ENCODE measurements around the gene SYT2.
A peak's percentile ranks its signal among the peaks of the same experiment; 100 is the strongest.

The SYT2 gene

DNA sequence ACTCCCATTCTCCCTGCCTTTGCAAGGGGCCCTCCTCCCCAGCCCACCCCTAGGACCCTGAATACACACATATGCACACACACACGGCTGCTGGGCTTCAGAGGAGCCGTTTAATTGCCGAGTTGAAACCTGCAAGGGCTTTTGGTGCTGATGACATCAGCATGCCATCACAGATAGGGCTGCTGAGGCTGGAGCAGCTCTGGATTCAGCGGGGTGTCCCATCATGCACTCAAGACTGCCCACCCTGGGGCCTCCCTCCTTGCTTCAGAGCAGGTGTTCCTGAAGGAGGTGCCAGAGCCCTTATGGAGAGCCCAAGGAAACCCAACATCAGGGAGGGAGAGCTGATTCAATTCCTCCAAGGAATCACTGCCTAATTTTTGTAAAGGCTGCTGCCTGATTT, 5.7 kb downstream of the SYT2 start:
- no peak for DNase-seq (ENCODE audit: low read depth in 2 of 2)

GRCh38 chr1:202703191-202703590, 7.1 kb downstream of the SYT2 start:
- DNase-seq (ENCODE audit: low read depth in 2 of 2): no peak

- no peak for DNase-seq (ENCODE audit: low read depth in 2 of 2)
Observed at GRCh38 chr1:202702088-202702487, 8.2 kb downstream of the SYT2 start.

- no peak for DNase-seq (ENCODE audit: low read depth in 2 of 2)
Observed at GRCh38 chr1:202701200-202701599, 9.1 kb downstream of the SYT2 start.

GRCh38 chr1:202700061-202700460, 10.2 kb downstream of the SYT2 start:
- DNase-seq (ENCODE audit: low read depth in 2 of 2): no peak

- no peak for DNase-seq (ENCODE audit: low read depth in 2 of 2)
Observed at GRCh38 chr1:202698276-202698675, 12.0 kb downstream of the SYT2 start.

GRCh38 chr1:202697038-202697437, 13.2 kb downstream of the SYT2 start:
- no peak for DNase-seq (ENCODE audit: low read depth in 2 of 2)

- DNase-seq (ENCODE audit: low read depth in 2 of 2): no peak
Observed at GRCh38 chr1:202694314-202694713, 15.9 kb downstream of the SYT2 start.

GRCh38 chr1:202692959-202693555, 17.2 kb downstream of the SYT2 start:
- peak; percentile 31 to 35 for DNase-seq (ENCODE audit: low read depth in 2 of 2)

GRCh38 chr1:202691816-202692215, 18.4 kb downstream of the SYT2 start:
- DNase-seq (ENCODE audit: low read depth in 2 of 2): no peak

DNA sequence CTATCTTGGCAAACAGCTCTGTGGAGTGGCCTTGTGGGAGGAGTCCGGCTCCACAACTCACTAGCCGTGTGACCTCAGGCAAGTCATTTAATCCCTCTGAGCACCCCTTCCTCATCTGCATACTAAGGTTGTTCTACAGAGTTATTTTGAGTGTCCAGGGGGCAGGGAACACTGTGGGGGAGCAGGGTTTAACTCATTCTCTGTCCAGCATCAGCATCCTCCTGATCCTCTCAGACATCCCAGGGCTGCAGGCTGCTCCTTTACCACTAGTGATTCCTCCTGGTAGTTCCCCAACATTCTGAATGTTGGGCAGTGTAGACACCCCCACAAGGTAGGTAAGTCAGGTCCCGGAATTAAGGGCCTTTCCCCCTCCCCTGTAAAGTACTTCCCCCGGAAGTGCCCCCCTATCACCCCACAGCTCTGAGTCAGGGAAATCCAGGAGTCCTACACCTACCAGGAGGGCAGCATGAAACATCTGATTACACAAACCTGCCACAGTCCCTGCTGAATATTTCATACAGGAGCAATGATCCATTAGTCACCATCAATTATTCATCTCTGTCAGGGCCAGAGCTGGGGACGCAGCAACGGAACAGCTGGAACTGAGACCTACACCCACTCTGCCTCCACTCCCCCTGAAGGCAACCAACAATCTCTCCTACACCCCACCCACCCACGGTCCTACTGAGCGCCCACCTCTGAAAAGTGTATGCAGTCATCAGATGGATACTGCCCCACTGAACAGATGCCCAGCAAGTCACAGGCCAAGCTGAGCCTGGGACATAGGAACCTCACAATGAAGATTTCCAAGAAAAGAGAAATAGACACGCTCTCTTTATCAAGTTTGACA, 20.5 kb downstream of the SYT2 start:
- no peak for DNase-seq (ENCODE audit: low read depth in 2 of 2)

GRCh38 chr1:202689082-202689481, 21.2 kb downstream of the SYT2 start:
- no peak for DNase-seq (ENCODE audit: low read depth in 2 of 2)

DNA sequence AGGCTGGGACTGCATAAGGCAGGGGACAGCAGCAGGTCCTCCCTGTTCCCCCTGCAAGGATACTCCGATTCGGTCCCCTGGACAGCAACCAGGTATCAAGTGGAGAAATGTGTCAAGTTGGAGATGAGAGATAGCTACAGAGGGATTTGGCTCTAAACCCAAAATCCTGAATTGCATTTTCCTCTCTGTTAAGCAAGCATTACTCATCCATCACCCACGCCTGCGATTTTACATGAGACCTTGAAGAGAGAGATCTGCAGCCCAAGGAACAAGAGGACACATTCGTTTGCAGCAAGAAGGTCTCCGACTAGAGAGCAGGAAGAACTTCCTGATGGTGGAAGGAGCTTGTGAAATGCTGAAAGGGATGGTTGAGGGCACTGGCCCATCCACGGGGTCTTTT, 21.9 kb downstream of the SYT2 start:
- no peak for DNase-seq (ENCODE audit: low read depth in 2 of 2)

GRCh38 chr1:202687798-202688197, 22.5 kb downstream of the SYT2 start:
- DNase-seq (ENCODE audit: low read depth in 2 of 2): no peak

- no peak for DNase-seq (ENCODE audit: low read depth in 2 of 2)
Observed at GRCh38 chr1:202687370-202687769, 22.9 kb downstream of the SYT2 start.

DNA sequence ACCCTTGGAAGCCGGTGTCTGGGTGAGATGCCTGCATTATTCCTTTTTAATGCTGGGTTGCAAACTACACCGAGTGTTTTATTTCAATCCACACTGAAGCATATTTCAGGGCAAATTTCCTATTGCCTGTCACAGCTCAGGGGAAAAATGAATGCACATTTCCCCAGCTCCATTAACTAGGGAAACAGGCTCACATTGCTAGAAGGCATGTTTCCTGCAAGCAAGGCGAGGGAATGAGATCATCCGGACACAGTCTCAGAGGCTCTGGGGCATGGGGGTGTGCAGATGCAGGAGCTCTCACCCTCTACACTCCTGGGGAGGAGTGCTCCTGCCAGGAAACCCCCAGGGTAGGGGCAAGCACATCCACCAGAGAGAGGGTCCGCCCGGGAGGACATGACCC, 24.6 kb downstream of the SYT2 start:
- no peak for DNase-seq (ENCODE audit: low read depth in 2 of 2)

- DNase-seq (ENCODE audit: low read depth in 2 of 2): no peak
Observed at GRCh38 chr1:202684716-202685115, 25.5 kb downstream of the SYT2 start.

DNA sequence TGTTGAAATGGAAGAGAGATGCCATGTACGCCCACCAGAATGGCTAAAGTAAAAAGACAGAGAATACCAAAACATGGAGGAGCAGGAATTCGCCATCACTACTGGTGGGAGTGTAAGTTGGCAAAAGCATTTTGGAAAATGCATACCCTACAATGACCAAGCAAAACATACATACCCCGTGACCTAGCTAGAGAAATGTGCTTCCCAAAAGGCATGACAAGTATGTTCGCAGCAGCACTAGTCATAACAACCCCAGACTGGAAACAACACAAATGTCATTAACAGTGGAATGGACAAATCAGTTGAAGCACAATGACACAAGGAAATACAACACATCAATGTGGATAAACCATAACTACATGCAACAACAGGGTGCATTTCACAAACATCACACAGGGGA, 27.2 kb downstream of the SYT2 start:
- DNase-seq (ENCODE audit: low read depth in 2 of 2): no peak

DNA sequence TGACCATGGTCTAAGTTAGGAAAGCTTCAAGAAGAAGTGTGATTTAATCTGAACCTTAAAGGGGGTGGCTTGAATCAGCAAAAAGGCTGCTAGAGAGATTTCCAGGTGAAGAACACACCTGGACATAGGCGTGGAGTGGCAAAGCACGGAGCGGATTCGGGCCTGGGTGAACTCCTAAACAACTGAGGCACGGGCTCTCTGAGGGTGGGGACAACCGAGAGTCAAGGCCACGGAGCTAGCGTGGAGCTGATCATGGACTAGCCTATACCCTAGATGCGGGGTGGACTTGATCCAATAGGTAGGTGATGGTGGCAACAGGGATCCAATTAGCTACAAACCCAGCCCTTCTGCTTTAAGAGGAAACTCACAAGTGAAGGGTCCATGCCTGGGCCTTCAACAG, 27.8 kb downstream of the SYT2 start:
- DNase-seq (ENCODE audit: low read depth in 2 of 2): no peak

- DNase-seq (ENCODE audit: low read depth in 2 of 2): no peak
Observed at GRCh38 chr1:202681736-202682420, 28.4 kb downstream of the SYT2 start.

- no peak for DNase-seq (ENCODE audit: low read depth in 2 of 2)
Observed at GRCh38 chr1:202680586-202681352, 29.5 kb downstream of the SYT2 start.

All from stimulated activated CD8-positive, alpha-beta memory T cell treated with anti-CD3 and anti-CD28 coated beads, Interleukin-2, amount 100 ng/mL, for 1 hour (primary cell).